Cardiac muscle cell (in vitro differentiated cells and primary cell): ENCODE measurements around the gene ZCCHC7. TPM values are rescaled to one million over a fixed set of nuclear protein-coding genes. Genes with fewer than 3 reads are reported as not detected.

Experiments
- DNase-seq, 2 donors: peaks; one replicate each; pipeline versions ENCODE4 v3.0.0 to v3.0.0-alpha.2; 2010 to 2017; ENCODE audit warnings: low read depth in 1 of 2, low spot score in 1 of 2
- H3K27ac ChIP-seq: fragments of 200-600 bp; sonication (generic); 2 replicates; pipeline ENCODE4 v1.5.1; 2016
- H3K27me3 ChIP-seq: fragments of 200-600 bp; sonication (generic); 2 replicates; pipeline ENCODE4 v1.6.0; 2016; ENCODE audit warnings: control low read depth
- H3K36me3 ChIP-seq: fragments of 200-600 bp; sonication (generic); 2 replicates; pipeline ENCODE4 v1.5.1; 2016; ENCODE audit warnings: control low read depth
- H3K4me1 ChIP-seq: fragments of 200-600 bp; sonication (generic); 2 replicates; pipeline ENCODE4 v1.8.1; 2017; ENCODE audit warnings: low read depth, mild to moderate bottlenecking, mixed run types
- H3K4me3 ChIP-seq: fragments of 200-600 bp; sonication (generic); 2 replicates; pipeline ENCODE4 v1.5.1; 2016; ENCODE audit warnings: mild to moderate bottlenecking
- H3K9me3 ChIP-seq: fragments of 200-600 bp; sonication (generic); 2 replicates; pipeline ENCODE4 v1.5.1; 2017; ENCODE audit warnings: low read depth, mild to moderate bottlenecking, control low read depth
- polyA plus RNA-seq: library from polyadenylated mRNA; unstranded; fragments of >200 nt; fragmentation: Nextera tagmentation; extraction: Ambion mirVana; gene quantifications from 2 replicates; pipeline ENCODE4 v1.2.1, GENCODE V29; 2016
- total RNA-seq: library from RNA; depleted of rRNA; stranded (reverse); fragments of >200 nt; gene quantifications from 2 replicates; pipeline ENCODE4 v1.2.3, GENCODE V29; 2016
- TF ChIP-seq, protein P1 (sequence below): IDR thresholded peaks from 2 replicates; pipeline ENCODE4 v1.5.1; 2012; ENCODE audit warnings: low read depth, mild to moderate bottlenecking, low read length

Gene ZCCHC7
- total and polyA plus RNA-seq, 2 experiments from 2014 or later, result 15.0 to 18.8 TPM

DNA sequence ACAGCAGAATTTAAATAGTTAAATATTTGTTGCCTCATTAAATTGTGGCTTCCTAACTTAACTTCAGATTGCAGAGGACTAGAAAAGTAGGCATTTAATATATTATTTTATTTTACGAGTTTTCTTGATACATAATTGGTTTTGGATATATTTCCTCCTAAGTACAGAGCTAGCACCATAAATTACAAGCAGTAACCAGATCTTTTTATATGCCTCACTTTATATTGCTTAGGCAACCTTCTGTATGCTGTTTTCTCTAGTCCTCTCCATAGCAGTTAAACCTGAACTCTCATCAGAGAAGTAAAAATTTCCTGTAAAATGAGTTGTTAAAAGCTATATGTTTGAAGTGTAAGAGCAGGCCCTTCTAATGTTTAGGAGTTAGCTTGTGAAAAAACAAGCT, 144.2 kb downstream of the ZCCHC7 start:
- no peaks in the 10 kb centered on the region for H3K4me1 ChIP-seq
- H3K27ac ChIP-seq, result no peak overlapping the region
- DNase-seq, result no peak
- no peaks in the 10 kb centered on the region for H3K9me3 ChIP-seq
- H3K36me3 ChIP-seq, result no peaks in the 10 kb centered on the region
- TF ChIP-seq, protein P1, sequence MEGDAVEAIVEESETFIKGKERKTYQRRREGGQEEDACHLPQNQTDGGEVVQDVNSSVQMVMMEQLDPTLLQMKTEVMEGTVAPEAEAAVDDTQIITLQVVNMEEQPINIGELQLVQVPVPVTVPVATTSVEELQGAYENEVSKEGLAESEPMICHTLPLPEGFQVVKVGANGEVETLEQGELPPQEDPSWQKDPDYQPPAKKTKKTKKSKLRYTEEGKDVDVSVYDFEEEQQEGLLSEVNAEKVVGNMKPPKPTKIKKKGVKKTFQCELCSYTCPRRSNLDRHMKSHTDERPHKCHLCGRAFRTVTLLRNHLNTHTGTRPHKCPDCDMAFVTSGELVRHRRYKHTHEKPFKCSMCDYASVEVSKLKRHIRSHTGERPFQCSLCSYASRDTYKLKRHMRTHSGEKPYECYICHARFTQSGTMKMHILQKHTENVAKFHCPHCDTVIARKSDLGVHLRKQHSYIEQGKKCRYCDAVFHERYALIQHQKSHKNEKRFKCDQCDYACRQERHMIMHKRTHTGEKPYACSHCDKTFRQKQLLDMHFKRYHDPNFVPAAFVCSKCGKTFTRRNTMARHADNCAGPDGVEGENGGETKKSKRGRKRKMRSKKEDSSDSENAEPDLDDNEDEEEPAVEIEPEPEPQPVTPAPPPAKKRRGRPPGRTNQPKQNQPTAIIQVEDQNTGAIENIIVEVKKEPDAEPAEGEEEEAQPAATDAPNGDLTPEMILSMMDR, result no peak
- no peak overlapping the region for H3K4me3 ChIP-seq
- no peaks in the 10 kb centered on the region for H3K27me3 ChIP-seq

GRCh38 chr9:37266630-37267029, 146.3 kb downstream of the ZCCHC7 start:
- H3K9me3 ChIP-seq, result no peaks in the 10 kb centered on the region
- H3K36me3 ChIP-seq, result no peaks in the 10 kb centered on the region
- TF ChIP-seq, protein P1, result no peak
- no peak for DNase-seq
- H3K4me3 ChIP-seq, result no peak overlapping the region
- no peaks in the 10 kb centered on the region for H3K4me1 ChIP-seq
- H3K27me3 ChIP-seq, result no peaks in the 10 kb centered on the region
- H3K27ac ChIP-seq, result no peak overlapping the region

- no peak for DNase-seq
- H3K27me3 ChIP-seq, result no peaks in the 10 kb centered on the region
- H3K27ac ChIP-seq, result no peak overlapping the region
- TF ChIP-seq, protein P1, result no peak
- H3K4me3 ChIP-seq, result no peak overlapping the region
- H3K36me3 ChIP-seq, result no peaks in the 10 kb centered on the region
- H3K4me1 ChIP-seq, result no peaks in the 10 kb centered on the region
- H3K9me3 ChIP-seq, result no peaks in the 10 kb centered on the region
Measured at GRCh38 chr9:37269221-37269620, 148.8 kb downstream of the ZCCHC7 start.

DNA sequence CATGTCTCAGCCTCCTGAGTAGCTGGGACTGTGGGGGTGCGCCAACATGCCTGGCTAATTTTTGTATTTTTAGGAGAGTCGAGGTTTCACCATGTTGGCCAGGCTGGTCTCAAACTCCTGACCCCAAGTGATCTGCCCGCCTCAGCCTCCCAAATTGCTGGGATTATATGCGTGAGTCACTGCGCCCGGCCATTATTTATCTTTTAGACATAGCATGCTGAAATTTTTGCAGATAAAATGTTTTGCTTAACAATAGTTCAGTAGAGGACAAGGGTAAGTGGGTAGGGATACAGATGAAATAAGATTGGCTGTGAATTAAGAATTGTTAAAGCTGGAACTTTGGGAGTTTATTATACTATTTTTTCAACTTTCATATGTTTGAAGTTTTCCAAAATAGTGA, 151.3 kb downstream of the ZCCHC7 start:
- TF ChIP-seq, protein P1, result no peak
- H3K4me3 ChIP-seq, result no peak overlapping the region
- no peak overlapping the region for H3K27ac ChIP-seq
- H3K4me1 ChIP-seq, result no peaks in the 10 kb centered on the region
- DNase-seq, result peak in 1 of 2 donors; percentile 55
- H3K27me3 ChIP-seq, result no peaks in the 10 kb centered on the region
- no peaks in the 10 kb centered on the region for H3K36me3 ChIP-seq
- H3K9me3 ChIP-seq, result no peaks in the 10 kb centered on the region

DNA sequence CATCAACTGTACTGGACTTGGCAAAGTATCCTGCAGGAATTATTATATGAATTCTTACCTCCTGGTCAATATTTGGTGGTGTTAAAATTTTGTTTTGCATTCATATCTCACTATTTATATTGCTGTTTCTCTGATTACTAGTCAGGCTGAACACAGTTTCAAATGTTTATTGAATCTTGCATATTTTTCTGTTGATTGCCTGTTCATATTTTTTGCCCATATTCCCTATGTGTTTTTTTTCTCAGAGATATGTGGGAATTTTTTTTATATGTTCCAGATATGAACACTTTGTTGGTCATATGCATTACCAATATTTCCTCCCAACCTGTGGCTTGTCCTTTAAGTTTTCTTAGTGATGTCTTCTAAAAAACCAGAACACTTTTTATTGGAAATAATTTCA, 153.2 kb downstream of the ZCCHC7 start:
- Histone ChIP-seq H3K4me3 (no peak overlapping the region), H3K9me3 (no peaks in the 10 kb centered on the region), H3K36me3 (no peaks in the 10 kb centered on the region), H3K27me3 (no peaks in the 10 kb centered on the region), H3K4me1 (no peaks in the 10 kb centered on the region), H3K27ac (no peak overlapping the region)
- TF ChIP-seq, protein P1, result no peak
- DNase-seq, result no peak

- peaks cover 17% of the 10 kb centered on the region for H3K4me1 ChIP-seq
- no peaks in the 10 kb centered on the region for H3K9me3 ChIP-seq
- DNase-seq, result no peak
- no peaks in the 10 kb centered on the region for H3K27me3 ChIP-seq
- TF ChIP-seq, protein P1, result no peak
- H3K36me3 ChIP-seq, result no peaks in the 10 kb centered on the region
- H3K4me3 ChIP-seq, result no peak overlapping the region
- no peak overlapping the region for H3K27ac ChIP-seq
Measured at GRCh38 chr9:37281541-37281940, 161.2 kb downstream of the ZCCHC7 start.
